Measurements from ENCODE around the gene PPIL3. TPM values are rescaled to one million over a fixed set of nuclear protein-coding genes. Genes with fewer than 3 reads are reported as not detected.

PPIL3 gene
- total RNA-seq, 1 donor from 2014 or later, result 31.2 TPM

DNA sequence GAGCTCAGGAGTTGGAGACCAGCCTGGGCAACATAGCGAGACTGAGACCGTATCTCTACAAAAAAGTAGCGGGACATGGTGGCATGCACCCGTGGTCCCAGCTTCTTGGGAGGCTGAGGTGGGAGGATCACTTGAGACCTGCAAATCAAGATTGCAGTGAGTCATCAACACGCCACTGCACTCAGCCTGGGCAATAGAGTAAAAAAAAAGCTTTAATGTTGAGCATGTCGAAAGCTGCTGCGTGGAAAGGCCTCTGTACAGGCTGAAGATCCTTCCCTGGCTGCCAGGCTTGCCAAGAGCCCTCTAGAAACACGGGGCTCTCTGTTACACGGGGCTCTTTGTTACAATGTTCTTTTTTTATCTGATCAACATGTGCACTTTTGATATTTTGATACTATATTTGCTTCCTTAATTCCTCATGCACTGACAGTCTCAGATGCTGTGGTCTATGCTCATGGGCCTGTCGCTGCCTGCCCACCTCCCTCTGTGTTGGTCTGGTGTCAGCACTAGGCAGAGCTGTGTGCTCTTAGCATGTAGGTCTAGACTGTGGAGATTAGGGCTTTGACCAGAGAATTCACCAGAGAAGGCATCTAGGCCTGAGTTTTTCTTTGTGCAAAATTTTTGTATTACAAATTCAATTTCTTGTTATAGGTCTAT is 43.1 kb downstream of the PPIL3 start:
- ATAC-seq (peak; percentile 25), DNase-seq (no peak)
- peaks cover 7% of the 10 kb centered on the region for H3K36me3 ChIP-seq
- no peaks in the 10 kb centered on the region for H3K9me3 ChIP-seq
- H3K27ac ChIP-seq, result no peak overlapping the region
- intact Hi-C loops (cut with DNase I), result no loop called here
- no peak overlapping the region for H3K4me3 ChIP-seq
- H3K27me3 ChIP-seq, result no peaks in the 10 kb centered on the region
- no peaks in the 10 kb centered on the region for H3K4me1 ChIP-seq
- TF ChIP-seq CTCF (IDR thresholded peaks at IDR 0.05), result no peak

- ATAC-seq (peak; percentile 22), DNase-seq (no peak)
- TF ChIP-seq CTCF (IDR thresholded peaks at IDR 0.05), result no peak
- no peak overlapping the region for H3K27ac ChIP-seq
- H3K4me3 ChIP-seq, result no peak overlapping the region
- H3K27me3 ChIP-seq, result no peaks in the 10 kb centered on the region
- no peaks in the 10 kb centered on the region for H3K9me3 ChIP-seq
- H3K36me3 ChIP-seq, result peaks cover 1% of the 10 kb centered on the region
- intact Hi-C loops (cut with DNase I), result no loop called here
- H3K4me1 ChIP-seq, result no peaks in the 10 kb centered on the region
Observed at GRCh38 chr2:200845194-200845593, 43.7 kb downstream of the PPIL3 start.

- Histone ChIP-seq H3K9me3 (no peaks in the 10 kb centered on the region), H3K27me3 (no peaks in the 10 kb centered on the region), H3K27ac (no peak overlapping the region), H3K4me3 (no peak overlapping the region), H3K36me3 (no peaks in the 10 kb centered on the region), H3K4me1 (no peaks in the 10 kb centered on the region)
- TF ChIP-seq CTCF (IDR thresholded peaks at IDR 0.05), result no peak
- DNase-seq (no peak), ATAC-seq (peak; percentile 23)
- intact Hi-C loops (cut with DNase I), result no loop called here
Observed at GRCh38 chr2:200843993-200844948, 44.6 kb downstream of the PPIL3 start.

- H3K4me1 ChIP-seq, result no peaks in the 10 kb centered on the region
- no peaks in the 10 kb centered on the region for H3K36me3 ChIP-seq
- no peaks in the 10 kb centered on the region for H3K27me3 ChIP-seq
- DNase-seq (no peak), ATAC-seq (no peak)
- peaks cover 5% of the 10 kb centered on the region for H3K9me3 ChIP-seq
- intact Hi-C loops (cut with DNase I), result no loop called here
- TF ChIP-seq CTCF (IDR thresholded peaks at IDR 0.05), result no peak
- H3K27ac ChIP-seq, result no peak overlapping the region
- H3K4me3 ChIP-seq, result no peak overlapping the region
Observed at GRCh38 chr2:200839513-200839912, 49.4 kb downstream of the PPIL3 start.

DNA sequence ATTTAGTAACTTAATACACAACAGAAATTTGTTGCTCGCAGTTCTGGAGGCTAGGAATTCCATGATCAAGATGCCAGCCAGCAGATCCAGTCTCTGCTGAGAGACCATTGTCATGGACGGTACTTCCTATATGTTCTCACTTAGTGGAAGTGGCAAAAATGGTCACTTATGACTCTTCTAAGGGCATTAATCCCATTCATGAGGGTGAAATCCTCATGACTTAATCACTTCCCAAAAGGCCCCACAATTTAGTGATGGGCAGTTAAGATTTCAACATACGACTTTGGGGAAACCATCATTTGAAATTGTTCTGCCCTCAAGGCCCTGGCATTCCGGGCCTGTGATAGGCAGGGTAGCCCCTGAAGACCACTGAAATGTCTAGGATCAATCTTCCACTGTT is 54.2 kb downstream of the PPIL3 start:
- no peak for ATAC-seq

More for the DNA sequence above, 54.2 kb downstream of the PPIL3 start:
- Histone ChIP-seq H3K27me3 (no peaks in the 10 kb centered on the region), H3K9me3 (peaks cover 5% of the 10 kb centered on the region), H3K27ac (no peak overlapping the region), H3K36me3 (no peaks in the 10 kb centered on the region), H3K4me1 (no peaks in the 10 kb centered on the region), H3K4me3 (no peak overlapping the region)
- DNase-seq, result no peak
- intact Hi-C loops (cut with DNase I), result no loop called here
- no peak for TF ChIP-seq CTCF (IDR thresholded peaks at IDR 0.05)
